Dermis microvascular lymphatic vessel endothelial cell (primary cell): ENCODE data around the gene FAM131C. TPM values are rescaled to one million over a fixed set of nuclear protein-coding genes. Genes with fewer than 3 reads are reported as not detected.
"Not testable (repeated sequence)": the region's sequence is repeated elsewhere in the genome, so short reads cannot be mapped to it uniquely, and the experiment has no call there.

Experiments
- DNase-seq, 2 donors: peaks; one replicate each; pipeline versions ENCODE4 v3.0.0 to v3.0.0-alpha.2; 2010; ENCODE audit warnings: low read depth in 2 of 2
- total RNA-seq: library from RNA; depleted of rRNA; stranded (reverse); fragments of >200 nt; gene quantifications from 2 replicates; pipeline ENCODE4 v1.2.1, GENCODE V29; 2014

FAM131C gene
- total RNA-seq, 1 donor from 2014 or later, result not detected

DNA sequence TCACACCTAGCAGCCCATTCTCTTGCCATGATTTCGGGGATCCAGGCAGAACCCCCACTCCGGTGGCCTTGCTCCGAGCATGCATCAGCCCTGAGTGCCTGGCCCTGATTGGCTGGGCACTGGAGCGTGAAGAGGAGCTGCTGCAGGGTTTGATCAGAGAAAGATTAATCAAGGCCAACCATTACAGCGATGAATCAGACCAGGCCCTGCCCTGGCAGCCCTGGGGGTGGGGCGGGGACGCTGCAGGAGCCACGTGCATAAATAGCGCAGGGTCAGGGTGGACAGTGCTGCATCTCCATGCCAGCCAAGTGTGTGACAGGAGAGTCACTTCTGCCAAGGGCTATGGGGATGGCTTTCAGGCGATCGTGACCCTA, 3.4 kb upstream of the FAM131C start:
- DNase-seq, result no peak

DNA sequence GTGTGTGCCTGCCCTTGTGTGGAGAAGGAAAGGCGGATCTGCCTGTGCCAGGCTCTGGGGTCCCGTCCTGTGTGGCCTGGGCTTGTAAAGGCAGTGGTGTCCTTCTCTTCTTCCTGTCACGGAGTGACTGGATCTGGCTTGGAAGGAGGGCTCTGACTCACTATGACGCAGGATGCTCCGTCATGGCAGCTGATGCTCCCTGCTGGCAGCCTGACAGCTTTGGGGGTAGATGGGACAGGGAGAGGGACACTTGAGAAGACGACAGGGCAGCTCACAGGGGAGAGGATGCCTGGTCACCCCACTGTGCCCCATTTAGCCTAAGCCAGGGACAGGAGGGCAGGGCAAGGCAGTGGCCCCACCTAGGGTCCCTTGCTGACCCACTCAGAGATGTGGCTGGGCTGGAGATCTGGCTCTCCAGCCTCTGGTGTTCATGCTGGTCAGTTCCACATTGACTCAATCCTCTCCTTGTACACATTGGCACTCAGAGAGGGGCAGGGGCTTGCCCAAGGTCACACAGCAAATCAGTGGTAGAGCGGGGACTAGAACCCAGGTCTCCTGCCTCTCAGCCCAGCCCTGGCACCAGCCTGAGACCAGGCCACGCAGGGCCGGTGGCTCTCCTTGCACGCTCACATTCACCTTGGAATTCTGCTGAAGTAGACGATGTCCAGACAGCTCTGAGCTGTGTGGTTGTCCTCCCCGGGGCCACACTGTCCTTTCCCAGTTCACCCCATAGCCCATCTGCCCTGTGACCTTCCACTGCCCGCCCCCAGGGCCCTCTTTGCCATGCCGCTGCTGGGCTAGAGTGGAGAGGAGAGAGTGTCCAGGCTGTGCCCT, 2.8 kb upstream of the FAM131C start:
- peak in 1 of 2 donors; percentile 66 for DNase-seq

DNA sequence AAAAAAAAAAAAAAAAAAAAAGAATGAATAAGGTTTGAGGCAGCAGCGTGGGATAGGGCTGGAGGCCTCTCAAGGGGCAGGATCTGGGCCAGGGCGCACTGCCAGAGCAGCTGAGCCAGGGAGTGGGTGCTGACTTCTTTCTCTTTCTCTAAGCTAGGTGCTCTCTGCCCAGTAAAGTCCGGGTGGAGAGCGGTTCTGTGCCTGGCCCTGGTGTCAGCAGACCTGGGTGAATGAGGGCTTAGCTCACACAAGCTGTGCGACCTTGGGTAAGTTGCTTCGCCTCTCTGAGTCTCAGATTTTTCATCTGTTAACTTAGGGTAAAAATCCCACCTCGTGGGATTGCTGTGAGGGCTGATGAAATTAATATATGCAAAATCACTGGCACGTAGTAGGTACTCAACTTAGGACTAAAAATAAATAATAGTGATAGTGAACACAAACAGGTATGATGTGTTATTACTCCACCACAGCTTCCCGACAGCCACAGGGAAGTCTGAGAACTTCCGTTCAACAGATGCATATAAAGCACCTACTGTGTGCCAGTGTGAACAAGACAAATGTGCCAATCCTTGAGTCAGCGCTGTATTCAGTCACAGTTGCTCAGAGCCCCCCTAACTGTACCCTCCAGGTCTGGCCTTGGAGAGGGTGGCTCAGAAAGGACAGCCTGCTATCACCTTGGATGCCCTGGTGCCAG, 2.0 kb upstream of the FAM131C start:
- DNase-seq, result no peak

DNA sequence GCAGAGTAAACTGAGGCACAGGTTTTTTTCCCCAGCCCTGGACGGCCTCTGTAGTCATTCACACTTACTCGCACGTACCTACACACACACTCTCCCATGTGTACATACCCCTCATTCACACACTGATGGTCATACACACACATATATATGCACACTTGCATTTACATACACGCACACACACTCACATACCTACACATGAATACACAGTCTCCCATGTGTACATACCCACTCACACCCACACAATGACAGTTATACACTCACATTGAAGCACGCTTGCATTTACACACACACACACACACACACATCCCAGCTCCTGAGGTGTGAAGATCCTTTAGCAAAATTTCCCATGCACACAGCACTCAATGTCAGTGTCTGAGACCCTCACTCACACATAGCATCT, 766 bp upstream of the FAM131C start:
- no peak for DNase-seq

DNA sequence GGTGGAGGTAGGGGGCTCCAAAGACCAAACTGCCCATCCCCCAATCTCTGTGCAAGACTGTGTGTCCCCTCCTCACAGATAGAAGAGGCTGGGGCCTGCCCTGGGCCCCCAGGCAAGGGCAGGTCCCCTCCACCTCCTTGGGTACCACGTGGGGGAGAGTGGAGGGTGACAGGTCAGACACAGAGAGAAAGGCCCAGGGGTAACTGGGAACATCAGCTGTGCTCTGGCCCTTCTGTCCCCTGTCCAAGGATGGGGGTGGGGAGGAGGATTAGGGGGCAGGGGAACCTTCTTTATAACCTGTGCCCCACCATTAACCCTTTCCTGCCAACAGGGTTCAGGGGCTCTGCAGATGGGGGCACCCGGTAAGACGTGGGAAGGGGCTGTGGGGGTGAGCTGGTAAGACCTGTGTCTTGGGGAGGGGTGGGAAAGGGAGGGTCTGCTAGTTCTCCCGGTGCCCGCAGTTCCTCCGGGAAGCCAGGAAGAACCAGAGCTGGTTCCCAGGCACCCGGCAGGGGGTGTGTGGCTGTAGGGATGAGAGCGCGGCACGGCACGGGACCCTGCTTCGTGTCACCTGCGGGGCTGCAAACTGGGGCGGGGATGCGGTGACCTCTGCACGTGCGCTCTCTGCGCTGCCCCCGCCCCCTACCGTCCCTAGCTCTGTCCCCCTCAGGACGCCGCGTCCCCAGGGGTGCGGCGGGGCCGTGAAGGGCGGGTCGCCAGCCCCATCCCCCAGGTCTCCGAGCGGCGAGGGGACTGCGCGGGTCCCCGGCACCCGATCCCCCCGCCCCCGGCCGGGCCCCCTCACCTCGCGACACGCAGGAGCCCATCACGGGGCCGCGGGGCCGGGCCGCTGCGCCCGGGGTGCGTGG, 601 bp downstream of the FAM131C start:
- DNase-seq, result no peak

DNA sequence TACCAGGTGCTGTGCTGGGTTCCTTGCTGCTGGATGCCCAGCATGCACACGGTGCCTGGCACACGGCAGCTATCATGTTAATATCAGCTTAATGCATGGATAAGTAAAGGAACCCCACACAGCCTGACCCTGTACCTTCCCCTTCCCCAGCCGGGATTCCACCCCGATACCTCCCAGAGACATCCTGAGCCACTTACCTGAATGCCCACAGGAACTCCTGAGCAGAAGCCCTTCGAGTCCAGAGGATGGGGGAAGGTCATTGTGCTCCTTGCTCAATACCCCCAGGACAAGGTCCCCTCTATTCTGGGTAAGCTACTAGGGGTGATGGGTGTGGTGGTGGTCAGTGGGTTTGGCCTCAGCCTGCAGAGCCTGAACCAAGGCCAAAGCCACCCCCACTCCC, 1.4 kb downstream of the FAM131C start:
- no peak for DNase-seq

DNA sequence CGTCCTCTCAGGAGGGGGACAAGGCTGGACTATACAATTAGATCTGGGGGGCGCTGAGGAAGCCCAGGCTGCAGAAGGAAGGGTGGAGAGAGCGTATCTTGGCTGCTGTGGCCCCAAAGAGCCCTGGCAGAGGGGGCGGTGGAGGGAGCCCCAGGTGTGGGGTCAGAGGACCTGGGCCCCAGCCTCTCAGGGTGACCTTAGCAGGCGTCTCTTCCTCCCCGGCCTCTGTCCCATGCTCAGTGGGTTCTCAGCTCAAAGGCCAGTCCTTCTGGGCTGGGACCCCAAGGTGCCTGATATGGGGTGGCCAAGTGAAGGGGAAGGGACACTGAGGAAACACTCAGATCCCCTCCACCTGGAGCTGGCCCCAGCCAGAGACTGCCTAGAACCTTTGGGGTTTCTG, 1.8 kb downstream of the FAM131C start:
- DNase-seq, result no peak

DNA sequence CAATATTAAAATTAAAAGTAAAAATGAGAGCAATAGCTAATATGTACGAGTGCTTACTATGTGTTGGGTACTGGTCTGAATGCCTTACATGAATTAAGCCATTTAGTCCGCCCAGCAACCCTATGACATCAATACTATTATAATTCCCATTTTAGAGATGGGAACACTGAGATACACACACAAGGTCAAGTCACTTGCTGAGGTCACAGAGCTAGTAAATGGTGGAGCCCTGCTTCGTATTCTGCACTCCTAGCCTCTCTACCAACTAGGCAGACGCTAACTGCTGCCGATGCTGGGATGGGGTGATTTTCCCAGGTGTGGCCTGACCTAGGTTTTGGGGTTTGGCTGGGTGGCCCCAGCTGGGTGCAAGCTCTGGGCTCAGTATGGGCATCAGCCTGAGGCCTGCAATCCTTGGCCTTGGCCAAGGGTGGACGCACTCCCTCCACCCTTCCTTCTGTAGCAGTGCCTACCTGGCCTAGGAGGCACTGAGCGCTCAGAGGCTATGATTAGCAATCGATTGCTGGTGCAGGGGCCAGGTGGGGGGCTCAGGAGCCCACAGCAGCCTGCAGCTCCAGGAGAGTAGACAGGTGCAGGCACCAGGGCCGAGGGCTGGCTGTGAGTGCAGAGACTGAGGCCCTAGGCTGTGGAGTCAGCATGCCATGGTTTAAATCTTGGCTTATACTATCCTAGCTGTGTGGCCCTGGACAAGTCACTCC, 2.7 kb downstream of the FAM131C start:
- DNase-seq, result no peak

DNA sequence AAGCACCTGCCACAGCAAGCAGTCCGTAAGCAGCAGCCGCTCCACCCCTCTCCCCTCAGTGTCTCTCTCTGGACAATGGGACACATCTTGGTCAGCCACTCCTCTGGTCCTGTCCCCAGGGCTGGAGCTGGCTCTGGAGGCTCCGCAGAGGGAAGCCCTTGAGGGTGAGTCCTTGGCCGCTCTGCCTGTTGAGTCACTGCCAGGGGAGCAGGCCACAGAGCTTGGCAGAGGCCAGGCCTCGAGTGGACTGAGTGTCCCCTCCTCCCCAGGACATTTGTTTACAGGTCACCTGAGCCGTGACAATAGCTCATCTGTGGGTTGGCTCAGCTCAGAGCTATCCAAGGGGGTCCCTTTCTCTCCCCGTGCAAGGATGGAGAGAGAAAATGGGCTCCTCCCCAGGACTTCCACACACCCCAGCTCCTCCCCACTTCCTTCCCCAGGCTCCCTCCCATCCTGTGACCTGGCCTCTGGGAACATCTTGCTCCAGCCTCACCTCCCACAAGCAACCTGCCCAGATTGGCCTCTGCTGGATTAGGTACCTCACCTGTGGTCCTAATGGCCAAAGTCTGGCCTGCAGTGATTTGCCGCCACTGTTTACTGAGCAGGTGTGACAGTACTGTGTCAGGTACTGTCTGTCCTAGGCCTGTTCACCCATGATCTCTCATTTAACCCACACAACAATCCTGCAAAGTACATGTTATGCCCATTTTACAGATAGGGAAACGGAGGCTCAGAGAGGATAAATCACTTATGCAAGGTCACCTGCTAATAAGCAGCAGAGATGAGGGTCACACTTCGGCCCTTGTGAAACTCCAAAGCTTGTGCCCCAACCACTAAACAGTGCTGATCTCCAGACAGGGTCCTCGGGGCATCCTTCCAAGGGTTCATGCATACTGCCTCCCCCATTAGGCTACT, 4.8 kb downstream of the FAM131C start:
- DNase-seq, result no peak

DNA sequence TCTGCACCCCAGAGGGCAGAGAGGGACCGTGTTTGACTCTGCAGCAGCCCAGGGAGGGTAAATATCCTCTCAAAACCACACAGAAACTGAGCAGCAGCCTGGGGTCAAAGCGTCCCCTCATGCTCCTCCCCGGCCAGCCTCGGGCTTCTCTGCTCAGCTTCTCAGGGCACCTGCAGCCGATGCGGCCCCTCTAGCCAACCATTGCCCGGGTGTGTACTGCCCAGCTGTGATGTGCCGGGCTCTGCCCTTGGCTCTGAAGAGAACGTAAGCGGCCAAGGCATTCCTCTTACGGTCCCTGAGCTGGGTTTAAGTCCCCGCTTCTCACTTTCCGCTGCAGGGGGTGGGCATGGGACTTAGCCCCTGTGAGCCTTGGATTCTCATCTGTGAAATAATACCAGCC, 5.5 kb downstream of the FAM131C start:
- DNase-seq, result no peak

DNA sequence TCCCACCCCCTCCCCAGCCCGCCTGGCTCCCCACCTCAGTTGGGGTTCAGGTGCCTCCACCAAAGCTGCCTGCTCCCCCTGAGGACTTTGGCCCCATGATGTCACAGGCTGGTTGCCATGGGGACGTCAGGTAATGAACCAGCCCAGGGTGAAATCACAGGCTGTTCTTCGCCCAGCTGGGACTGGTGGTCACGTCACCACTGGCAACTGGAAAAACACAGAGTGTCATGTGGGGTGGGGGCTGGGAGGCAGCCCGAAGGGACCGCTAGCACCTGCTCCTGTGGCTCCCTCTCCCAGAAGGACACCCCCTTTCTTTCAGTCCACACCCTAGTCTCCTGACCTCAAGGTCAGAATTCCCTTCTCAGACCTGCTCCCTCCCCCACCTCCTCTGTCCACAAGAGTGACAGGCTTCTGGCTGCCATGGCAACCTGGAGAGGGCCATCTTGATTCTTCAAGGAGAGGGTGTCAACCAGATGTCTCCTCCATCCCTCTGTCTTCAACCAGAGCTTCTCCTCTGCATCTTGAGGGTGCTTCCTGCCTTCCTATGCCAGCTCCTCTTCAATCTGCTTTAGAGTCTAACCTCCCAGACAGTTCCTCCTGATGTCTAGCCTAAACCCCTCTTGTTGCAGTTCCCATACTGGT, 6.2 kb downstream of the FAM131C start:
- DNase-seq, result no peak

DNA sequence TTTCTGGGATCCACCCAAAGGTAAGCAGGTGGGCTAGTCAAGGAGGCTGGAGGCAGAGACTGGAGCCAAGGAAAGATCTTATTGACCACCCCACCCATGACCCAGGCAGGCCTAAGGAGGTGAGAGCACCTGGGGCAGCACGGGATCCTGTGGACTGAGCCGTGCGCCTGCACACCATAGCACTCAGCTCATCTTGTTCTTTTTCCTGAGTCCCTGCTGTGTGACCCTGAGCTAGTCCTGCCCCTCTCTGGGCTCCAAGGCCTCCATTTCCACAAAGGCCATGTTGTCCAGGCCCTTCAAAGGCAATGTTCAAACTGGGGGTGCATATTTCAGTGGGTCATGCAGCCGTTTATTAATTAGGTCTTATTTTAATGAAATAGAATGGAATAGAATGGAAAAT, 7.2 kb downstream of the FAM131C start:
- no peak for DNase-seq

DNA sequence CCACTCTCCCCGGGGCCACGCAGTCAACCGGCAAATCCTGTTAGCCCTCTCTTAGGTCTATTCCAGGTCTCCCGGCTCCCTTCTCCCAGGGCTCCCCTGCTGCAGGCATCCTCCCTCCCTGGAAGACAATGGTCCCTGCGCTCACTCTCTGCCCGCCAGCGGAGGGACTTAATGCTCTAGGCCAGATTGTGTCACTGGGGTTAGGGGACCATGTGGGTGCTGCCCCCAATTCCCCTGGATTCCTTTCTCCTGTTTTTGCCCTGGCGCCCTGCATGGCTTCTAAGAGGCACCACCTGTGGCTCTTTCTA, 8.2 kb downstream of the FAM131C start:
- DNase-seq, result no peak

DNA sequence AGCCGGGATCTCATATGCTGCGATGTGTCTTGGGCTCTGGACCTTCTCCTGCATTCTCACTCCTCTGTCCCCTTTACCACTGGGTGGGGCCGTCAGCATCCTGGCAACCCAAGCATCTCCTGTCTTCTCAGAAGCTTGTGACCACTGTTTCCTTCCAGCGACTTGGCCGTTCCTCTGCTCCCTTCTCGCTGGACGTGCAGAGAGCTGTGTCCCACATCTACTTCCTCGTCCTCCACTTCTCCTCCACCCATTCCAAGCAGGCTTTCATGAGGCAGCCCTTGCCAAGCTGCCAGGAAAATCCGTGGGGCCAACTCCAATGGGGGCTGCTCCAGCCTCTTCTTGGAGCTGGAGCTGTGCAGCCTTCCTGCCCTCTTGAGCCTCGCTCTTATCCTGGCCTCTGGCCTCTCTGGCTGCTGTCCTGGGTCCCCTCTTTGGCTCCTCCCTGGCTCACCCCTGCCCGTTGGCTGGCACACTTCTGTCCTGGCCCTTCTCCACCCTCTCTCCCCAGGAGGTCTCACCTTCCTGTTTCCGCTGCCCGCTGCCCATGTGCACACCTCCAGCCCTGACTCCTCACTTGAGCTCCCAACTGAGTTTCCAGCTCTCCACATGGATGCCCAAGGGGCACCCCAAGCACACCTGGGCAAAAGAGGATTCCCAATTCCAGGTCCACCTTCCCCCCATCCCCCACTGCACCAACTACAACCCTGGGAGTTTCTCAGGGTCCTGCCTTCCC, 8.7 kb downstream of the FAM131C start:
- no peak for DNase-seq

DNA sequence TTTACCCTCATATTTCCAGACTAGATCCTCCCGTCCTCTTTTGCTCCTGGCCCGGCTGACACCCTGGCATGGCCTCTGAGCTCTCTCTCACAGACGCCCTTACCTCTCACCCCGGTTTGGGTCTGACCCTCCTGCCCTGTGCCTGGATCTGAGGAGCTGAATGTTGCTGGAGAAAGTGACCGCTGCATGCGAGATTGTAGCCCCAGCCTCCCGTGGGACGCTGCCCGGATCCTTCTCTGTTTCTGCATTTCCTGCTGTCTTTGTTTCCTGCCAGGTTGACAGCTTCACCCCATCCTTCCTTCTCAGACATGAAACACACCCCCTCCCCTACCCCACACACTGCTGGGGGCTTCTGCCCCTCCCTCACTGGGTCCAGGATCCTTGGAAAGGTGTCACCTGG, 9.5 kb downstream of the FAM131C start:
- no peak for DNase-seq

DNA sequence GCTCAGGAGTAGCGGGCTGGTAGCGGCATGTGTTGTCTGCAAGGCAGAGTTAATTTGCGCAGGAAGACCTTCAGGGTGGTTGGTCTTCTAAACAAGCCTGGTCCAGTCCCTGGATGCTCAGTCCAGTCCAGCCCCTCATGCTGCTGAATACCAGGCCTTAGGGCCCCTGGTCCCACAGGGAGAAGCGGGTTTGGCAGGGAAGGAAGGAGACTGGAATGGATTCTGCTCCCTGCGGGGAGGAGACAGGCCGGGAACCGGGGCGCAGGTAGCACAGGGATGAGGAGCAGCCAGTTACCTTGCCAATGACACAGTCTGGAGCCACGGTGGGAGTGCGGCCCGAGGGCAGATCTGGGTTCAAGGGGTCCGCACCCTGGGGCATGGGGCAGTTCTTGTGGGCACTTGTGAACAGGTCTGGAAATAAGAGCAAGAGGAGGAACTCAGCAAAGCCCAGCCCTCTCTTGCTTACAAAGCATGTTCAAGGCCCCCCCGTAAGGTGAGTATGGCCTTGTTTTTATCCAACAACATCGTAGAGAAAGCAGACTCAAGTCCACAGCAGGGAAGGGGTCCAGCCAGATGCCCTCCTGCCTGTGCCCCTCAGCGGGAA, 10.1 kb downstream of the FAM131C start:
- no peak for DNase-seq

DNA sequence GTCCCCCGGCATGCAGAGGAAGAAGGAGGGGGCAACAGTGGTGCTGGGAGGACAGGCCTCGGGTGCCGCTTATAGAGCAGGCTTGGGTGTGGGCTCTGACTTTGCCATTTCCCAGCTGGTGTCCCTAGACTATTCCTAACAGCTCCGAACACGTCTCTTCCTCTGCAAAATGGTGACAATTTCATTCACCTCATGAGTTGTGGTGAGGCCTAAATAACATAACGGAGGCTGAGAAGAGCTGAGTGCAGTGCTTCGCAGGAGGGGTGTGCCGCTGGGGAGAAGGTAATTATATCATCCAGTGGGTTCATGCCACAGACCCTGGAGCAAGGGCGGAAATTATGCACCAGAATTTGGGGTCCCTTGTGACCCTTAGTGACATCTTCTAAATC, 10.8 kb downstream of the FAM131C start:
- not testable (repeated sequence) for DNase-seq

DNA sequence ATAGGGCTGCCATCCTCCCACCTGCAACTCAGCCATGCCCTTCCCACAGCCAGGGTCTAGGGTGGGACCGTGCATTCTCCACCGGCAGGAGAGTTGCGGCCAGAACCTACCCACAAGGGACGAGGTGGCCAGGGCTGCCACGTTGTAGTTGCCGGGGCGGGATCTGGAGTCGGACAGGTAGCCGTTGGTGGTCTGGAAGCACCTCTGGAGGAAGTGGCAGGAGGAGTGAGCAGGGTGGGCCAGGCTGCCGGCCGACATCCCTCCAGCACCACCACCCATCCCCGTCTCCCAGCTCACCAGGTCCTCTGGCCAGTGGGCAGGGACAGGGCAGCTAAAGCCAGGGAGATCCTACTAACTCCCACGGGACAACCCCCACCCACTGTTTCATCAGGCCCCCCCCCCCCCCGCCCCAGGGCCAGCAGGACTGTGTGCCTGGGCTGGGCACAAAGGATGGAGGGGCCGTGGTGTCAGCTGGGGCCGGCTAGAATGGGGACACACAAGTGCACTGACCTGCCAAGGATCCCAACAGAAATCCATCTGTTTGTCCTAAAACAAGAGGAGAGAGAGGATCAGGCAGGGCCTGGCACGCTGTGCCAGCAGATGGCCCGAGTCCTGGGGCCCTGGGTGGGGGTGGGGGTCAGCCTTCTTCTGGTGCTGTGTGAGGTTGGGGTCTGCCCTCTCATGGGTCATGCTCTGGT, 11.3 kb downstream of the FAM131C start:
- not testable (repeated sequence) for DNase-seq
